ENCODE measurements around the gene GSTT4. TPM values are rescaled to one million over a fixed set of nuclear protein-coding genes. Genes with fewer than 3 reads are reported as not detected.

Gene GSTT4
- total and polyA plus RNA-seq, 2 of the 13 experiments (the other 11 are each of a cell fraction or from before 2014, with no cell fraction given): 0.59 to 0.62 TPM

DNA sequence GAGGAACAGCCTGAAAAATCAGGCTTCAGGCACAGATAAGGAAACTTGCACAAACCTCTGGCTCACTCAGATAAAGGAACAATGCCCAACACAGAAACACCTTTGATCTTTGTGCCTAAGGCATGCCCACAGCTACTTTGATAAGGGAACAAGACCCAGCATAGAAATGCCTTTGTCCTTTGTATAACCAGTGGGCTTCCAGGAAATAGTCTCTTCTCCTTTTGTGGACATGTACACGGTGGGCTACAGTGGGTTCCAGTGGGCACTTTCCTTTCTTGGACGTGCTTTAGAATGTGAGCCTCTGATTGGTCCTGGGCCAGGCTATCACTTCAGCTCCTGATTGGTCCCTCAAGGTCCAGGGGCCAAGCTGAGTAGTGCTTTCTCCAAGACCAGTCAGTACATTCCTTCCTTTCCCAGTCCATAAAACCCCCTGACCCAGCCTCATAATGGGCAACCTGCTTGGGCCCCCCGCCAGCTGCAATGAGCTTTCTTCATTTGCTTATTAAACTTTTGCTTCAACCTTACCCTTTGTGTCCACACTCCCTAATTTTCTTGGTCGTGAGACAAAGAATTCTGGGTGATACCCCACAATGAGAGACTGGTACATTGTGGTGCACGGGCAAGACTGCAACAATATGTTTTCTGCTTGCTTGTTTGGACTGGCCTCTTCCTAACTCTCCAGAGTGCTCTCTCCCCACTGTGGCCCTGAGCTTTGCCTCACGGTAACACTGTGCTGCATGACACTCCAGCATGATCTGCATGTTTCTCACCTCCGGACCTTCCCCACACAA lies 4.2 kb upstream of the GSTT4 start (continued):
- TF ChIP-seq, protein P1, sequence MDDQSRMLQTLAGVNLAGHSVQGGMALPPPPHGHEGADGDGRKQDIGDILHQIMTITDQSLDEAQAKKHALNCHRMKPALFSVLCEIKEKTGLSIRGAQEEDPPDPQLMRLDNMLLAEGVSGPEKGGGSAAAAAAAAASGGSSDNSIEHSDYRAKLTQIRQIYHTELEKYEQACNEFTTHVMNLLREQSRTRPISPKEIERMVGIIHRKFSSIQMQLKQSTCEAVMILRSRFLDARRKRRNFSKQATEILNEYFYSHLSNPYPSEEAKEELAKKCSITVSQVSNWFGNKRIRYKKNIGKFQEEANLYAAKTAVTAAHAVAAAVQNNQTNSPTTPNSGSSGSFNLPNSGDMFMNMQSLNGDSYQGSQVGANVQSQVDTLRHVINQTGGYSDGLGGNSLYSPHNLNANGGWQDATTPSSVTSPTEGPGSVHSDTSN (CRISPR knock-in tag; IDR thresholded peaks at IDR 0.05; ENCODE audit: borderline replicate concordance): no peak
- no peak for TF ChIP-seq TBL1XR1 (IDR thresholded peaks at IDR 0.05; ENCODE audit: borderline replicate concordance, low read length, partially characterized antibody)
- no peak for TF ChIP-seq ZNF33A (CRISPR knock-in tag; IDR thresholded peaks at IDR 0.05; ENCODE audit: borderline replicate concordance)
- TF ChIP-seq ZNF446 (CRISPR knock-in tag; IDR thresholded peaks at IDR 0.05): no peak
- no peak for TF ChIP-seq ZNF766 (CRISPR knock-in tag; IDR thresholded peaks at IDR 0.05; ENCODE audit: borderline replicate concordance)
- TF ChIP-seq ZKSCAN1 (IDR thresholded peaks at IDR 0.05; ENCODE audit: low read length): no peak
- TF ChIP-seq JDP2 (CRISPR knock-in tag; IDR thresholded peaks at IDR 0.05; ENCODE audit: borderline replicate concordance): no peak
- TF ChIP-seq, protein P2, sequence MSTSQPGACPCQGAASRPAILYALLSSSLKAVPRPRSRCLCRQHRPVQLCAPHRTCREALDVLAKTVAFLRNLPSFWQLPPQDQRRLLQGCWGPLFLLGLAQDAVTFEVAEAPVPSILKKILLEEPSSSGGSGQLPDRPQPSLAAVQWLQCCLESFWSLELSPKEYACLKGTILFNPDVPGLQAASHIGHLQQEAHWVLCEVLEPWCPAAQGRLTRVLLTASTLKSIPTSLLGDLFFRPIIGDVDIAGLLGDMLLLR (CRISPR knock-in tag; IDR thresholded peaks at IDR 0.05): no peak
- TF ChIP-seq ZNF772 (CRISPR knock-in tag; IDR thresholded peaks at IDR 0.05): 0 out of 2 replicates have a peak, but pooled peaks have one; percentile 15
- TF ChIP-seq, protein P3, sequence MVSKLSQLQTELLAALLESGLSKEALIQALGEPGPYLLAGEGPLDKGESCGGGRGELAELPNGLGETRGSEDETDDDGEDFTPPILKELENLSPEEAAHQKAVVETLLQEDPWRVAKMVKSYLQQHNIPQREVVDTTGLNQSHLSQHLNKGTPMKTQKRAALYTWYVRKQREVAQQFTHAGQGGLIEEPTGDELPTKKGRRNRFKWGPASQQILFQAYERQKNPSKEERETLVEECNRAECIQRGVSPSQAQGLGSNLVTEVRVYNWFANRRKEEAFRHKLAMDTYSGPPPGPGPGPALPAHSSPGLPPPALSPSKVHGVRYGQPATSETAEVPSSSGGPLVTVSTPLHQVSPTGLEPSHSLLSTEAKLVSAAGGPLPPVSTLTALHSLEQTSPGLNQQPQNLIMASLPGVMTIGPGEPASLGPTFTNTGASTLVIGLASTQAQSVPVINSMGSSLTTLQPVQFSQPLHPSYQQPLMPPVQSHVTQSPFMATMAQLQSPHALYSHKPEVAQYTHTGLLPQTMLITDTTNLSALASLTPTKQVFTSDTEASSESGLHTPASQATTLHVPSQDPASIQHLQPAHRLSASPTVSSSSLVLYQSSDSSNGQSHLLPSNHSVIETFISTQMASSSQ (IDR thresholded peaks at IDR 0.05; ENCODE audit: low read depth): 0 out of 2 replicates have a peak, but pooled peaks have one; percentile 20
- TF ChIP-seq, protein P3 (CRISPR knock-in tag; IDR thresholded peaks at IDR 0.05; ENCODE audit: borderline replicate concordance): no peak; the same call in 1 of the 2 replicates
- TF ChIP-seq ZSCAN21 (CRISPR knock-in tag; IDR thresholded peaks at IDR 0.05; ENCODE audit: borderline replicate concordance): no peak
- no peak for TF ChIP-seq MAF1 (CRISPR knock-in tag; IDR thresholded peaks at IDR 0.05; ENCODE audit: borderline replicate concordance)
- no peak for TF ChIP-seq NR3C1 (CRISPR knock-in tag; IDR thresholded peaks at IDR 0.05)
- TF ChIP-seq RBM22 (optimal IDR thresholded peaks at IDR 0.05; ENCODE audit: low read length): no peak
- TF ChIP-seq ZNF274 (CRISPR knock-in tag; IDR thresholded peaks at IDR 0.05): no peak
- TF ChIP-seq ZNF224 (CRISPR knock-in tag; IDR thresholded peaks at IDR 0.05): no peak
- no peak for TF ChIP-seq RARG (CRISPR knock-in tag; IDR thresholded peaks at IDR 0.05; ENCODE audit: low read depth)
- no peak for TF ChIP-seq IRF2 (CRISPR knock-in tag; IDR thresholded peaks at IDR 0.05)
- no peak for TF ChIP-seq HNRNPUL1 (IDR thresholded peaks at IDR 0.05; ENCODE audit: low read depth, low read length)
- TF ChIP-seq FOSL2 (CRISPR knock-in tag; IDR thresholded peaks at IDR 0.05): peak; percentile 59
- TF ChIP-seq FOXA3 (CRISPR knock-in tag; IDR thresholded peaks at IDR 0.05): peak; percentile 41; the same call in 1 of the 2 replicates

All from HepG2 (cell line).